Large intestine (tissue), 3 donors: Measurements from ENCODE around the gene CDC42BPB. TPM values are rescaled to one million over a fixed set of nuclear protein-coding genes. Genes with fewer than 3 reads are reported as not detected.
"Not testable (repeated sequence)": the region's sequence is repeated elsewhere in the genome, so short reads cannot be mapped to it uniquely, and the experiment has no call there.

Experiments
- DNase-seq, 2 donors: peaks; one replicate each; pipeline versions ENCODE4 v3.0.0 to v3.0.0-alpha.2; 2013
- H3K27ac ChIP-seq: one replicate; pipeline ENCODE4 v1.5.1; 2013; ENCODE audit warnings: low read length
- H3K27me3 ChIP-seq: 2 replicates; pipeline ENCODE4 v1.6.1; 2013; ENCODE audit warnings: low read length; ENCODE audit not compliant: control insufficient read depth, insufficient read depth
- H3K36me3 ChIP-seq: 2 replicates; pipeline ENCODE4 v1.6.1; 2013; ENCODE audit warnings: low read length; ENCODE audit not compliant: control insufficient read depth, insufficient read depth
- H3K4me1 ChIP-seq: one replicate; pipeline ENCODE4 v1.6.1; 2013; ENCODE audit warnings: low read length; ENCODE audit not compliant: control insufficient read depth, insufficient read depth
- H3K4me3 ChIP-seq: one replicate; pipeline ENCODE4 v1.5.1; 2013; ENCODE audit warnings: low read length
- H3K9me3 ChIP-seq: one replicate; pipeline ENCODE4 v1.6.1; 2013; ENCODE audit warnings: mild to moderate bottlenecking, low read depth, low read length, moderate library complexity; ENCODE audit not compliant: control insufficient read depth
- WGBS: methylation state at CpG from one replicate; pipeline ENCODE4 v1.1.5; 2013; ENCODE audit warnings: low lambda C conversion rate; ENCODE audit not compliant: insufficient coverage; 5-methylcytosine and 5-hydroxymethylcytosine counted together
- polyA plus RNA-seq: library from polyadenylated mRNA; unstranded; fragments of 120-200 nt; gene quantifications from one replicate; pipeline ENCODE4 v1.2.1, GENCODE V29; 2013

The CDC42BPB gene
- polyA plus RNA-seq, 1 donor, result 72.5 TPM

DNA sequence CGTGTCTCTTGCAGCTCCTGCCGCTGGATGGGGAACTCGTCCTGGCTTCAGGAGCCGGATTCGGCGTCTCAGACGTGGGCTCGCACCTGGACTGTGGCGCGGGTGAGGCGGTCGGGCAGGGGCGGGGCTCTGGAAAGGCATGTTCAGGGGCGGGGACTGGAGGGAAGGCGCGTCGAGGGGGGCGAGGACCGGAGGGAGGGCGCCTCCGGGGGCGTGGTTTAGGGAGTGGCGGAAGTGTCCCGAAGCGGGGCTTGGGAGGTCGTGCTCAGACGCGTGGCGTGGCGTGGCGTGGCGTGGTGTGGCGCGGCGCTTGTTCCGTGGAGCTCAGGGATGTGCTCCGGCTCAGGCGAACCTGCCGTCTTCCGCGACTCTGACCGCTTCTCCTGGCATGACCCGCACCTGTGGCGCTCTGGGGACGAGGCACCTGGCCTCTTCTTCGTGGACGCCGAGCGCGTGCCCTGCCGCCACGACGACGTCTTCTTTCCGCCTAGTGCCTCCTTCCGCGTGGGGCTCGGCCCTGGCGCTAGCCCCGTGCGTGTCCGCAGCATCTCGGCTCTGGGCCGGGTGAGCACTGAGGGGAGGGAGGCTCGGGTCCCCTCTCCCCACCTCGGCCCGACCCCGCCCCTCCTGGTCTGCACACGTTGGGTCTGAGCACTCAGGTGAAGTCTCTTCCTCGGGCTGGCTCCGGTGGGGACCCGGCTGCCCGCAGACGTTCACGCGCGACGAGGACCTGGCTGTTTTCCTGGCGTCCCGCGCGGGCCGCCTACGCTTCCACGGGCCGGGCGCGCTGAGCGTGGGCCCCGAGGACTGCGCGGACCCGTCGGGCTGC, 128.7 kb downstream of the CDC42BPB start:
- peak overlapping the region; percentile 94 for H3K27ac ChIP-seq
- H3K36me3 ChIP-seq, result peaks cover 26% of the 10 kb centered on the region
- H3K4me3 ChIP-seq, result peak overlapping the region; percentile 66
- peaks cover 55% of the 10 kb centered on the region for H3K4me1 ChIP-seq
- DNase-seq, result peak; percentile 90 to 95
- peaks cover 32% of the 10 kb centered on the region for H3K27me3 ChIP-seq
- no CpG with 5 or more reads among the region's 94 CpGs for WGBS
- peaks cover 20% of the 10 kb centered on the region for H3K9me3 ChIP-seq

DNA sequence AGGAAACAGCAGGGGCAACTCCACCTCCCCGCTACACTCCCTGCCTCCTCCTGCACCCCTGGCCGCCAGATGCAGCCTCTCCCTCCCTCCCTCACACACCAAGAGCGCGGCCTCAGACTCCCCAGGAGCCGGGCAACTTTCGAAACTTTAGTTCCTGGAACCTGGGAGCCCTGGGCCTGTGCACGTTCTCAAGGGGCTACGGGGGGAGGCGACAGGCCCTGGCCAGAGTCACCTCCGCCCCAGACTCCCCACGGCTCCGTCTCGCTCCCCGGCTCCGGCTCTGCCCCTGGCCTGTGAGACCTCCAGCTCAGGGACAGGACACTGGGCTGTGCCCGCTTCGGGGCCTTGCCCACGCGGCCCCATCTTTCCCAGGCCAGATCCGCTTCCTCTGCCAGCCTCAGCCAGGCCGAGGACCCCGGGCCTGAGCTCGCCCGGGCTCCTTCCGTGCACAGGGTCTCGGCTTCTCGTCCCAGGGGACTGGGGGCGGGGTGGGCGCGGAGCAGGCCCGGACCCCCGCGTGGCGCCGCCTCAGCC, 129.4 kb downstream of the CDC42BPB start:
- Histone ChIP-seq H3K4me1 (peaks cover 55% of the 10 kb centered on the region), H3K27me3 (peaks cover 39% of the 10 kb centered on the region), H3K9me3 (peaks cover 24% of the 10 kb centered on the region), H3K36me3 (peaks cover 19% of the 10 kb centered on the region), H3K27ac (peak overlapping the region; percentile 94), H3K4me3 (peak overlapping the region; percentile 66)
- no CpG with 5 or more reads among the region's 35 CpGs for WGBS
- DNase-seq, result peak in 1 of 2 donors; percentile 71

DNA sequence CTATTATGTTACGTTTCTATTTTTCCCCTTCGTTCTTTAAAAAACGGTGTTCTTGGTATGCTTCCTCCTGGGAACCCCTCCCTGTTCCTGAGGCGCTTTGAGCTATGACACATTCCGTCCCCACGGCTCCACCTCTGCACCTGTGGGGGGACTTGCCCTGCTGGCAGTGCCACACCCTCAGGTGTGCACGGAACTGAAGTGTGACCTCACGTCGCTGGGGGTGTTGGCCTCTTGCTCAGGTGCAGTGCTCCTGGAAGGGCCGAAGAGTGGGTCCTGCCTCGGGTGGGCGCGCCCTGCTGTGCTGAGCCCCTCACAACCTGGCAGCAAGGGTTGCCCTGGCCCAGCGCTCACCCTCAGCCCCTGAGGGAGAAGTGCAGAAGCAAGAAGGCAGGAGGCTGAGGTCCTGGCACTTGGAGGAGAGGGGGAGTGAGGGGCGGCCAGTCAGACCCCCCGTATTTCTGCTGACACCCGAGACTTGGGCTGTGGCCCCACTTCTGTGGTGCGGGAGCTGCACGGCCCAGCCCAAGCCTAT, 129.9 kb downstream of the CDC42BPB start:
- Histone ChIP-seq H3K9me3 (peaks cover 29% of the 10 kb centered on the region), H3K36me3 (peaks cover 15% of the 10 kb centered on the region), H3K27ac (peak overlapping the region; percentile 94), H3K27me3 (peaks cover 44% of the 10 kb centered on the region), H3K4me3 (peak overlapping the region; percentile 66), H3K4me1 (peaks cover 55% of the 10 kb centered on the region)
- no CpG with 5 or more reads among the region's 19 CpGs for WGBS
- peak; percentile 95 to 97 for DNase-seq

DNA sequence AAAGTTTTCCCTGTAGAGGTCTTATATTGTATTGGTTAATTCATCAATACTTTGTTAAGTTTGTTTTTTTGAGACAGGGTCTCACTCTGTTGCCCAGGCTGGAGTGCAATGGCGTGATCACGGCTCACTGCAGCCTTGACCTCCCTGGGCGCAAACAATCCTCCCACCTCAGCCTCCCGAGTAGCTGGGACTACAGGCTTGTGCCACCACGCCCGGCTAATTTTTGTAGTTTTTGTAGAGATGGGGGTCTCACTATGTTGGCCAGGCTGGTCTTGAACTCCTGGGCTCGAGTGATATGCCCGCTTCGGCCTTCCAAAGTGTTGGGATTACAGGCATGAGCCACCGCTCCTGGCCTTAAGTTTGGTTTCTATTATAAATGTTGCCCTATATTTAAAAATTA, 130.5 kb downstream of the CDC42BPB start:
- H3K4me1 ChIP-seq, result peaks cover 57% of the 10 kb centered on the region
- peak overlapping the region; percentile 94 for H3K27ac ChIP-seq
- DNase-seq, H3K4me3 ChIP-seq: not testable (repeated sequence)
- H3K9me3 ChIP-seq, result peaks cover 29% of the 10 kb centered on the region
- H3K27me3 ChIP-seq, result peaks cover 45% of the 10 kb centered on the region
- 100% methylated on average over 1 of the region's 10 CpGs for WGBS
- H3K36me3 ChIP-seq, result peaks cover 11% of the 10 kb centered on the region

DNA sequence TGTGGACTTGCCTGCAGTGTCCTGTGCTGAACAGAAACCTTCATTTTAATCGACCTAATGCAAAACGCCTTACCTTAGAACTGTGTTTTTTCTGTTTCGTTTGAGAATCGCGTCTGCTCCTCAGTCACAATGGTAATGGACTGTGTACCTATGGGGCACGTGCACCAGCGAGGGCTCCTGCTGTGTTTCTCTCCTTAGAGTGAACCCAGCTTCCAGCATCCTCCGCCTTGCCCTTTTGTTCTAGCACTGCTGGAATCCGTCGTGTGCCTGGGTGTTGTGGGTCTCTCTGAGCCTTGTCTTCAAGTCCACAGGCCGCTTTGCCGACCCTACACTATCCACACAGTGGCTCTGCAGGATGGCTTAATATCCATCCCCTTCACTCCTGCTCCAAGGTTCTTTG, 131.2 kb downstream of the CDC42BPB start:
- Histone ChIP-seq H3K27me3 (peaks cover 45% of the 10 kb centered on the region), H3K4me1 (peaks cover 52% of the 10 kb centered on the region), H3K4me3 (no peak overlapping the region), H3K9me3 (peaks cover 35% of the 10 kb centered on the region), H3K27ac (peak overlapping the region; percentile 94), H3K36me3 (peaks cover 5% of the 10 kb centered on the region)
- DNase-seq, result peak in 1 of 2 donors; percentile 37
- WGBS, result no CpG with 5 or more reads among the region's 12 CpGs

DNA sequence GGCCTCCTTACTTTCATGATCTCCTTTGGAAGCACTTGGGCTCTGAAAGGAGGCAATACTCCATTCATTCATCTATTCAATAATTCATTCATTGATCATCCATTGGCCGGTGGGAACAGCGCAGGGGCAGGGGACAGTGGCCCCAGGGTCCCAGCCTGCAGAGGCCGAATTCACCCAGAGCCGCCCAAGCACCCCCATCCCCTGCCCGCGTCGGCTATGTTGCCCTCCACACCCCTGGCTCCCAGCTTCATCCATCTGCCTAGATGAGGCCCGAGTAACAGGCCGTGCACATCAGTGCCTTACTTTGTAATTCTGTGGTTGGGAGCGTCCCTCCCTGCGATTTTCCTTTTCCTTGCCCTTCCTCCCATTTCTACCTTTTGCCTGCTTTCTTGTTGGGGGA, 131.7 kb downstream of the CDC42BPB start:
- H3K27me3 ChIP-seq, result peaks cover 43% of the 10 kb centered on the region
- H3K4me1 ChIP-seq, result peaks cover 48% of the 10 kb centered on the region
- no peak overlapping the region for H3K4me3 ChIP-seq
- peaks cover 36% of the 10 kb centered on the region for H3K9me3 ChIP-seq
- H3K27ac ChIP-seq, result peak overlapping the region; percentile 94
- 100% methylated on average over 1 of the region's 11 CpGs for WGBS
- no peak for DNase-seq
- H3K36me3 ChIP-seq, result peaks cover 2% of the 10 kb centered on the region

DNA sequence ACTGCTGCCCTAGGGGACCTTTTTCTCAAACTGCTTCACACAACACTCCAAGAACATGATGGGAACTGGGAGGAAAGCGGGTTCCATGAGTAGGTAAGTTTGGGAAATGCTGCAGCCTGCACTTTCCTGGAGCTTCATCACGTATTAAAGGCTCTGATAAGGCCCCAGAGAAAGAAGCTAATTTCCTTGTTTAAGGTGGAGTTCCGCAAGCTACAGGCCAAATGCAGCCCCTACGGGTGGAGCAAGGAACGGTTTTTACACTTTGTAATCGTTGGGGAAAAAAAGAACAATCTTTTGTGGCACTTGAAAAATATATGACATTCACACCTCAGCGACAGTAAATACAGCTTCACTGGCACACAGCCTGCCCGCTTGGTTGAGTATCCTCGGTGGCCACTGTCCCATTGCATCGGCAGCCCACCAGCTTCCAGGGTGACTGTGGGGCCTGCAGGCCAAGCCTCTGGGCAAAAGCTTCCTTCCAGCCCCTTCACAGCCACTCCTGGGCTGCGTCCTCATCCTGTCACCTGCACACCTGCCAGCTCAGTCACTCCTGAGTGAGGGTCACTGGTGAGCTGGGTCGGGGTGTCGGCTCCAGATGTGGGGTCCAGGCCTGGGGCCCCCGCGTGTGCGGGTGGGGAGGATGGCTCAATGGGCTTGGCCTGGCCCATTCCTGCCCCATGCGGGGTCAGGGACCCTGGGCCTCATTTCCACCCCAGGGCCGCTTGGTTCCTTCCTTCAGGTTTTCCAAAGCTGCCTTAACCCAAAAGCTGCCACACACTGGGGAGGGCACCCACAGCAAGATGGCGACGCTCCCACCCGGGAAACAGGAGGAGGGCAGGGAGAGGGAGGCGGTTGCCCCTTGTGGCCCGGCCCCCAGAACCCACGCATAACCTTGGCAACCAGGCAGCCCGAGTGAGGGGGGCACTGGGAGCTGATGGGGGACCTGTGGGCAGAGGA, 132.4 kb downstream of the CDC42BPB start:
- no CpG with 5 or more reads among the region's 25 CpGs for WGBS
- DNase-seq, result peak in 1 of 2 donors; percentile 28
- peaks cover 2% of the 10 kb centered on the region for H3K36me3 ChIP-seq
- H3K27ac ChIP-seq, result peak overlapping the region; percentile 94
- H3K4me3 ChIP-seq, result peak overlapping the region; percentile 98
- H3K27me3 ChIP-seq, result peaks cover 40% of the 10 kb centered on the region
- peaks cover 41% of the 10 kb centered on the region for H3K9me3 ChIP-seq
- peaks cover 45% of the 10 kb centered on the region for H3K4me1 ChIP-seq

DNA sequence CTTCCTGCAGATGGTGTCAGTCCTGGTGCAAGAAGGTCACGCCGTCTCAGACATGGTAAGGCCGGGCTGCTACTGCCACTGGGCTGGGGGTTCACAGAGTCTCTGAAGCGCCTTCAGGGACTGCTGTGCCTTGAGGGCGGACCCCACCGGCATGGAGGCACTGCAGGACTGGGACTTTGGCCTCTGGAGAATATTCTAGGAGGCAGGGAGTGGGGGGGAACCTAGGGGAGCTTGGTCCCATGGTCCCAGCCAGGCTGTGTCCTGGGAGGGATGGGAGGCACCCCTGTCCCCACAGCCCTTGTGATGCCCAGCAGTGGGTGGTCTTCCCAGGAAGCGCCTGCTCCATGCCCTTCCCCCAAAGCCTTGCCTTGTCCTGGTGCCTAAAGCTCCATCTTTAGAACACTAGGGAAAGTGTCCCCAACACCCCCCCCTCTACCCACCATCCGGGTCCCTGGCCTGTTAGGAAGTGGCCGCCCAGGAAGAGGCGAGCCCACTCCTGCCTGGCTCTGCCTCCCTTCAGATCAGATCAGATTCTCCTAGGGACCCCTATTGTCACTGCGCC, 133.3 kb downstream of the CDC42BPB start:
- Histone ChIP-seq H3K4me3 (peak overlapping the region; percentile 98), H3K4me1 (peaks cover 39% of the 10 kb centered on the region), H3K27ac (peak overlapping the region; percentile 94)

DNA sequence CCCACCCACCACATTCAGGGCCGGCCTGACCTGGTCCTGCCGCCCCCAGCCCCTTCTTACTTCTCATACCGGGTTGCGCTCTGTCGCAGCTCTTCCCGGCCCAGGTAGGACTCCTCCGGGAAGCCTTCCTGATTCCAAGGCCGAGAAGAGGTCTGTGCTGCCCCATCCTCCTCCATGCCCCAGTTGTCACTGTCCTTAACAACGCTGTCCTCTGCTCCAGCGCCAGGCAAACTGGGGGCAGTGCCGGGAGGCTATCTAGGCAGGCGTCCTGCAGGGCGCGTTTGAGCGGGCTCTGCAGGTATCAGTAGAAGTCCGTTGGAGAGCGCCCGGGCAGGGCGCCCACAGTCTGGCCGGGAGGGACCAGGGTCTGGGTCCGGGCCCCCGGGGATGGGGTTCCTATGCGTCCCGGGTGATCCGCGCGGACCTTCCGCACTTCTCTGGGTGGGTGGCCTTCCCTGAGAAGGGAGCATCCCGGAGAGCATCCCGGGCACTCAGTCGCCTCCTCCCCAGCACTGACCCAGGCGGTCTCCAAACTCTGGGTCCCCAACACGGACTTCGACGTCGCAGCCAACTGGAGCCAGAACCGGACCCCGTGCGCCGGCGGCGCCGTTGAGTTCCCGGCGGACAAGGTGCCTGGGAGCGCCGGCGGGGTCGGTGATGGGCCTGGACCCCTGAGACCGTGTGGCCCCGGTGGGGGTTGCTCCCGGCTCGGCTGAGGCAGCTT, 134.0 kb downstream of the CDC42BPB start:
- WGBS, result no CpG with 5 or more reads among the region's 53 CpGs
- peaks cover 31% of the 10 kb centered on the region for H3K9me3 ChIP-seq
- H3K27ac ChIP-seq, result peak overlapping the region; percentile 94
- peaks cover 34% of the 10 kb centered on the region for H3K4me1 ChIP-seq
- peak overlapping the region; percentile 98 for H3K4me3 ChIP-seq
- H3K36me3 ChIP-seq, result peaks cover 2% of the 10 kb centered on the region
- DNase-seq, result no peak
- peaks cover 26% of the 10 kb centered on the region for H3K27me3 ChIP-seq

More for the DNA sequence above, 133.3 kb downstream of the CDC42BPB start:
- peaks cover 32% of the 10 kb centered on the region for H3K27me3 ChIP-seq
- peaks cover 2% of the 10 kb centered on the region for H3K36me3 ChIP-seq
- peaks cover 37% of the 10 kb centered on the region for H3K9me3 ChIP-seq
- no CpG with 5 or more reads among the region's 11 CpGs for WGBS
- DNase-seq, result peak in 1 of 2 donors; percentile 74
